K562 (cell line): ENCODE data around the gene JSRP1. TPM values are rescaled to one million over a fixed set of nuclear protein-coding genes. Genes with fewer than 3 reads are reported as not detected.

Experiments
- ATAC-seq: fragments of 200-7000 bp; cut with Tn5 transposase; 3 replicates; pipeline ENCODE4 v1.9.1; 2020; ENCODE audit warnings: moderate library complexity
- BruUV-seq: library from RNA; stranded (reverse); fragments of 400-500 nt; replicated peaks from 2 replicates; lab custom pipeline; 2021; lab: Mats Ljungman, UMichigan
- CTCF ChIA-PET: fragments of 300-600 bp; formaldehyde crosslinking; extraction: SDS; loops from one replicate; lab custom pipeline; 2021; ENCODE audit warnings: low intra/inter-chr PET ratio; lab: Yijun Ruan, JAX
- POLR2A ChIA-PET: fragments of 300-600, 350-650 bp; sonication (Branson Sonifier 250); formaldehyde crosslinking; extraction: SDS; loops from one replicate; lab custom pipeline; 2021; ENCODE audit warnings: antibody characterized with exemption, inconsistent platforms; lab: Yijun Ruan, JAX
- DNase-seq, 4 experiments: peaks; one replicate each; pipeline versions ENCODE4 v3.0.0 to v3.0.0-alpha.2; 2011 to 2018; ENCODE audit warnings: low spot score in 3 of 4, mixed read lengths in 3 of 4; ENCODE audit errors: extremely low read depth in 1 of 4
- FAIRE-seq: peaks from 2 replicates; lab custom pipeline; 2011; peaks lifted over from hg19 to GRCh38; lab: Jason Lieb, UNC
- H2AFZ ChIP-seq: 2 replicates; pipeline ENCODE4 v1.6.0; 2011; ENCODE audit warnings: low read depth, low read length, control low read depth, inconsistent platforms
- H3K27ac ChIP-seq: fragments of 200-600 bp; 3 replicates; pipeline ENCODE4 v1.8.0; 2011; ENCODE audit warnings: low read depth, mild to moderate bottlenecking, control low read depth, inconsistent platforms, low read length, moderate library complexity, mixed read lengths; ENCODE audit errors: extremely low read depth
- H3K27me3 ChIP-seq, 2 experiments: fragments of 300-600 bp in 1 of 2; 2 replicates in 1 of 2; 3 replicates in 1 of 2; pipeline versions ENCODE4 v1.6.0 to v1.8.0; 2011; ENCODE audit warnings: inconsistent platforms in 2 of 2, low read length in 2 of 2, mild to moderate bottlenecking in 1 of 2, mixed read lengths in 1 of 2, moderate library complexity in 1 of 2; ENCODE audit not compliant: control insufficient read depth in 2 of 2, insufficient read depth in 2 of 2
- H3K36me3 ChIP-seq: fragments of 300-600 bp; 3 replicates; pipeline ENCODE4 v1.8.0; 2011; ENCODE audit warnings: mild to moderate bottlenecking, low read length, inconsistent platforms; ENCODE audit not compliant: control insufficient read depth, insufficient read depth
- H3K4me1 ChIP-seq, 2 experiments: fragments of 200-600 bp in 1 of 2; replicated peaks in 1 of 2; 2 replicates in 1 of 2; 3 replicates in 1 of 2; pipeline versions ENCODE4 v1.5.1 to v1.8.0; 2011; ENCODE audit warnings: inconsistent platforms in 2 of 2, low read length in 2 of 2, mild to moderate bottlenecking in 1 of 2, mixed read lengths in 1 of 2, moderate library complexity in 1 of 2; ENCODE audit not compliant: control insufficient read depth in 2 of 2, insufficient read depth in 2 of 2
- H3K4me2 ChIP-seq: 2 replicates; pipeline ENCODE4 v1.6.1; 2011; ENCODE audit warnings: low read length, control low read depth, inconsistent platforms, mixed read lengths; ENCODE audit not compliant: insufficient read depth
- H3K4me3 ChIP-seq: fragments of 200-600 bp; sonication (generic), shearing (Covaris generic); 2 replicates; pipeline ENCODE4 v1.5.1; 2016; ENCODE audit warnings: control low read depth, inconsistent platforms
- H3K79me2 ChIP-seq: fragments of 200-600 bp; 3 replicates; pipeline ENCODE4 v1.8.0; 2011; ENCODE audit warnings: low read length, inconsistent platforms; ENCODE audit not compliant: control insufficient read depth, insufficient read depth
- H3K9ac ChIP-seq, 2 experiments: 2 replicates each; pipeline versions ENCODE4 v1.6.0 to v1.6.1; 2011; ENCODE audit warnings: low read depth in 2 of 2, low read length in 2 of 2, control low read depth in 1 of 2, inconsistent platforms in 1 of 2, mild to moderate bottlenecking in 1 of 2, mixed read lengths in 1 of 2; ENCODE audit not compliant: insufficient read depth in 1 of 2
- H3K9me1 ChIP-seq: one replicate; pipeline ENCODE4 v1.6.0; 2011; ENCODE audit warnings: inconsistent platforms, mild to moderate bottlenecking, low read length, moderate library complexity; ENCODE audit not compliant: control insufficient read depth, insufficient read depth
- H3K9me3 ChIP-seq: replicated peaks from 2 replicates; pipeline ENCODE4 v1.5.1; 2011; ENCODE audit warnings: low read depth, low read length, inconsistent platforms; ENCODE audit not compliant: control insufficient read depth, insufficient read depth
- H4K20me1 ChIP-seq: replicated peaks from 2 replicates; pipeline ENCODE4 v1.6.1; 2011; ENCODE audit warnings: low read length, inconsistent platforms, mixed read lengths; ENCODE audit not compliant: control insufficient read depth, insufficient read depth
- POLR2G ChIP-seq: fragments of 200-400 bp; formaldehyde crosslinking; IDR thresholded peaks from 2 replicates; pipeline ENCODE4 v1.6.1; 2017; ENCODE audit warnings: low read depth, mild to moderate bottlenecking, antibody characterized with exemption, low read length, moderate library complexity
- WGBS: fragments of 100-300 bp; shearing (Covaris generic); methylation state at CpG from one replicate; pipeline ENCODE4 v1.1.6; 2016; ENCODE audit warnings: low coverage, mixed read lengths; ENCODE audit not compliant: insufficient coverage; ENCODE audit errors: missing lambda C conversion rate; 5-methylcytosine and 5-hydroxymethylcytosine counted together
- in situ Hi-C: fragments of 300-500 bp; cut with MboI; formaldehyde crosslinking; loops from 4 replicates; pipeline ENCODE4 v1.15.0; 2018; ENCODE audit warnings: inconsistent platforms, mixed read lengths
- intact Hi-C: fragments of 100-400 bp; cut with micrococcal nuclease; formaldehyde crosslinking; loops from 2 replicates; pipeline ENCODE4 v1.14.2; 2022
- polyA plus RNA-seq, 8 experiments: library from polyadenylated mRNA; depleted of rRNA in 4 of 8; stranded (reverse) in 5 of 8; unstranded in 3 of 8; fragments of >200 nt; fragmentation: Nextera tagmentation in 2 of 8; fragmentation: Illumina TruSeq in 1 of 8; extraction: Ambion mirVana in 2 of 8; extraction: Trizol in 1 of 8; gene quantifications; 2 replicates each; pipeline versions ENCODE4 v1.2.1 to v1.2.3, GENCODE V29; 2011 to 2014; ENCODE audit warnings: inconsistent platforms in 1 of 8, missing spikeins in 1 of 8
- total RNA-seq, 7 experiments: library from RNA; depleted of rRNA in 6 of 7; stranded (reverse); fragments of >200 nt in 6 of 7; fragmentation: Illumina TruSeq in 2 of 7; extraction: Trizol in 2 of 7; gene quantifications; 2 replicates each; pipeline versions ENCODE4 v1.2.1 to v1.2.3, GENCODE V29; 2011 to 2021; ENCODE audit warnings: low replicate concordance in 1 of 7
- TF ChIP-seq, protein P1 (sequence below): sonication (generic); formaldehyde crosslinking; IDR thresholded peaks from 2 replicates; pipeline ENCODE4 v1.8.0; 2022; ENCODE audit warnings: mild to moderate bottlenecking, missing genetic modification reagents, borderline replicate concordance
- TF ChIP-seq, protein P2 (sequence below): fragments of 450-650 bp; formaldehyde crosslinking; IDR thresholded peaks from 2 replicates; pipeline ENCODE4 v1.4.0; 2022; ENCODE audit warnings: mild to moderate bottlenecking, moderate library complexity

Gene JSRP1
- total and polyA plus RNA-seq, 9 of the 15 experiments (the other 6 are each of a cell fraction or from before 2014, with no cell fraction given), result 0.08 to 1.2 (median 0.51) TPM; not detected in 4

DNA sequence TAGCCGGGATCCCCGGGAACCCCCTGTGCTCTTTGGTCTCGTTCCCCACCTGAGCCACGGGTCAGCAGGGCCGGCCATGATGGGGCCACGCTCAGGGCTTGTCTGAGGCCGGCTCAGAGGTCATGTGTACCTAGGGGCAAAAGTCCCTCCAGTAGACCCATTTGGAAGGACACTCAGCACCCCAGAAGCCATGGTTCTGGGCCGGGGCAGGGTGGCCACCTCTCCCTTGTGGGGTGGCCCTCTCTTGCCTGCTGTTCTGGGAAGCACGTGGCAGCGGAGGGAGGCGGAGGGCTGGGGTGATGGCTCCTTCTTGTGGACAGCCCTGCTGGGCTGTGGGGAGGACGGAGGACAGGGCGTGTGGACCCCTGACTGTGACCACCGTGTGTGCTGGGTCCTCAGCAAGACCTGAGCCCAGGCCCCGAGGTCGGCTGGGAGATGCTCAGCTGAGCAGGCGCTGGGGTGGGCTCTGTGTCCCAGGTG is 32.2 kb upstream of the JSRP1 start:
- no peaks in the 10 kb centered on the region for H3K27me3 ChIP-seq
- no peak for DNase-seq
- in situ Hi-C loops (no loop called here), intact Hi-C loops (no loop called here)
- H3K9ac ChIP-seq, result peak overlapping the region in 1 of 2 experiments; percentile 90; a peak in 2 of 4 replicates
- no peak overlapping the region for H3K4me2 ChIP-seq
- H3K36me3 ChIP-seq, result no peaks in the 10 kb centered on the region
- CTCF ChIA-PET, result no interaction called here
- TF ChIP-seq, protein P1, sequence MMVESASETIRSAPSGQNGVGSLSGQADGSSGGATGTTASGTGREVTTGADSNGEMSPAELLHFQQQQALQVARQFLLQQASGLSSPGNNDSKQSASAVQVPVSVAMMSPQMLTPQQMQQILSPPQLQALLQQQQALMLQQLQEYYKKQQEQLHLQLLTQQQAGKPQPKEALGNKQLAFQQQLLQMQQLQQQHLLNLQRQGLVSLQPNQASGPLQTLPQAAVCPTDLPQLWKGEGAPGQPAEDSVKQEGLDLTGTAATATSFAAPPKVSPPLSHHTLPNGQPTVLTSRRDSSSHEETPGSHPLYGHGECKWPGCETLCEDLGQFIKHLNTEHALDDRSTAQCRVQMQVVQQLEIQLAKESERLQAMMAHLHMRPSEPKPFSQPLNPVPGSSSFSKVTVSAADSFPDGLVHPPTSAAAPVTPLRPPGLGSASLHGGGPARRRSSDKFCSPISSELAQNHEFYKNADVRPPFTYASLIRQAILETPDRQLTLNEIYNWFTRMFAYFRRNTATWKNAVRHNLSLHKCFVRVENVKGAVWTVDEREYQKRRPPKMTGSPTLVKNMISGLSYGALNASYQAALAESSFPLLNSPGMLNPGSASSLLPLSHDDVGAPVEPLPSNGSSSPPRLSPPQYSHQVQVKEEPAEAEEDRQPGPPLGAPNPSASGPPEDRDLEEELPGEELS, result 0 out of 2 replicates have a peak, but pooled peaks have one; percentile 59
- TF ChIP-seq, protein P2, sequence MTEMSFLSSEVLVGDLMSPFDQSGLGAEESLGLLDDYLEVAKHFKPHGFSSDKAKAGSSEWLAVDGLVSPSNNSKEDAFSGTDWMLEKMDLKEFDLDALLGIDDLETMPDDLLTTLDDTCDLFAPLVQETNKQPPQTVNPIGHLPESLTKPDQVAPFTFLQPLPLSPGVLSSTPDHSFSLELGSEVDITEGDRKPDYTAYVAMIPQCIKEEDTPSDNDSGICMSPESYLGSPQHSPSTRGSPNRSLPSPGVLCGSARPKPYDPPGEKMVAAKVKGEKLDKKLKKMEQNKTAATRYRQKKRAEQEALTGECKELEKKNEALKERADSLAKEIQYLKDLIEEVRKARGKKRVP, result no peak
- TF ChIP-seq POLR2G, result peak; percentile 32; the same call in 1 of the 2 replicates
- H3K9me3 ChIP-seq, result no peaks in the 10 kb centered on the region
- H3K4me3 ChIP-seq, result no peak overlapping the region
- no peak; the same call in 1 of the 3 replicates for ATAC-seq
- no peaks in the 10 kb centered on the region for H3K79me2 ChIP-seq
- BruUV-seq, result no TSS peak
- 77% methylated on average over 15 of the region's 17 CpGs for WGBS
- H3K4me1 ChIP-seq, result peaks cover 10 to 40% of the 10 kb centered on the region in 2 experiments
- POLR2A ChIA-PET, result interaction anchor here (0.6 to 2.6 kb wide), 10 partner anchors 8 to 327 kb away, joined by 3 to 18 read pairs (median 4); partner anchors contain the start of gene LSM7
- H3K27ac ChIP-seq, result no peak overlapping the region
- H2AFZ ChIP-seq, result no peak overlapping the region
- FAIRE-seq, result no peak
- no peaks in the 10 kb centered on the region for H4K20me1 ChIP-seq
- peaks cover 2% of the 10 kb centered on the region for H3K9me1 ChIP-seq
